Astrocyte of the cerebellum (primary cell): ENCODE measurements around the gene ZW10.
A peak's percentile ranks its signal among the peaks of the same experiment; 100 is the strongest.

Experiments used
- DNase-seq: peaks from one replicate; pipeline ENCODE4 v3.0.0-alpha.2; 2011; ENCODE audit warnings: low read depth
- H3K4me3 ChIP-seq: 2 replicates; pipeline ENCODE4 v1.5.1; 2011; ENCODE audit warnings: mild to moderate bottlenecking, low read depth, low read length, moderate library complexity
- CTCF ChIP-seq: IDR thresholded peaks from 2 replicates; pipeline ENCODE4 v1.5.1; 2012; ENCODE audit warnings: low read length, low read depth, moderate library complexity, mild to moderate bottlenecking; ENCODE audit errors: missing control alignments
- in situ Hi-C: cut with HindIII; loops from 2 replicates; pipeline ENCODE4 v1.10.0; 2017; ENCODE audit warnings: low sequenced_read_pairs

The ZW10 gene, protein sequence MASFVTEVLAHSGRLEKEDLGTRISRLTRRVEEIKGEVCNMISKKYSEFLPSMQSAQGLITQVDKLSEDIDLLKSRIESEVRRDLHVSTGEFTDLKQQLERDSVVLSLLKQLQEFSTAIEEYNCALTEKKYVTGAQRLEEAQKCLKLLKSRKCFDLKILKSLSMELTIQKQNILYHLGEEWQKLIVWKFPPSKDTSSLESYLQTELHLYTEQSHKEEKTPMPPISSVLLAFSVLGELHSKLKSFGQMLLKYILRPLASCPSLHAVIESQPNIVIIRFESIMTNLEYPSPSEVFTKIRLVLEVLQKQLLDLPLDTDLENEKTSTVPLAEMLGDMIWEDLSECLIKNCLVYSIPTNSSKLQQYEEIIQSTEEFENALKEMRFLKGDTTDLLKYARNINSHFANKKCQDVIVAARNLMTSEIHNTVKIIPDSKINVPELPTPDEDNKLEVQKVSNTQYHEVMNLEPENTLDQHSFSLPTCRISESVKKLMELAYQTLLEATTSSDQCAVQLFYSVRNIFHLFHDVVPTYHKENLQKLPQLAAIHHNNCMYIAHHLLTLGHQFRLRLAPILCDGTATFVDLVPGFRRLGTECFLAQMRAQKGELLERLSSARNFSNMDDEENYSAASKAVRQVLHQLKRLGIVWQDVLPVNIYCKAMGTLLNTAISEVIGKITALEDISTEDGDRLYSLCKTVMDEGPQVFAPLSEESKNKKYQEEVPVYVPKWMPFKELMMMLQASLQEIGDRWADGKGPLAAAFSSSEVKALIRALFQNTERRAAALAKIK

DNA sequence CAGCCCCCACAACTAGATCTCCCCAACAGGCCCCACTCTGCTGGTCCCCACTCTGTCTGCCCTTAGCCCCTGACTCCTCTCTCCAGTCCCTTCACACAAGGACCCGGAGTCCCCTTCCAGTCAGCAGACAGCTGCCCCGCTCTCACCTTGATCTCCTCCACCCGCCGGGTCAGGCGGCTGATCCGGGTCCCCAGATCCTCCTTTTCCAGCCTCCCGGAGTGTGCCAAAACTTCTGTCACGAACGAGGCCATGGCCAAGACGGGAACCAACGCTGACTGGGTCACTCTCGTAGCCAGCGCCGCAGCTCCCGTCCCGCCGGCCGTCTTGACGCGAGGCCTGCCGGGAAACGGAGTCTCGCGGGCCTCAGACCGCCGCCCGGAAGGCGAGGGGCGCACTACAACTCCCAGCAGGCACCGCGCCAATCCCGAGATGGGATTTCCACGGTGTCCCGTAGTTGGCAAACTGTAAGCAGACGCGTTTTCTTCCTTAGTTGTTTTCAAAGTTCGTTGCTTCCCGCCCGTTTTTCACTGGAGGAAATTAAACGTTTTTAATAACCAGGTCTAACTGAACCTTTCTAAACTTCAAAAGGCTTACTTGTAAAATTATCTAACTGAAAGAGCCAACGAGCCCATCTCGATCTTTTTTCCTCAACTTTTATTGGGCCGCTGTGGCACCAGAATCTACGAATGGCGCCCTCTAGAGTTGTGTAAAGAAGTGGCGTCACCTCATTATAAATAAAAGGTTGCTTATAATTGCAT lies at the start of gene ZW10:
Gene ZW10, minus strand, starts transcription at position 277 of the 758 bp plus-strand sequence. Its CDS starts 26 bp downstream, at position 251.
- DNase-seq = peak; percentile 97
- H3K4me3 ChIP-seq = peak within 1 kb of the TSS; percentile 82
- in situ Hi-C loops = no loop called here
- TF ChIP-seq CTCF = peak; percentile 85

- H3K4me3 ChIP-seq = no peak overlapping the region
- in situ Hi-C loops = no loop called here
- no peak for DNase-seq
- TF ChIP-seq CTCF = no peak
Measured at GRCh38 chr11:113818426-113818825, 44.9 kb upstream of the ZW10 start.

- DNase-seq = no peak
- TF ChIP-seq CTCF = no peak
- no peak overlapping the region for H3K4me3 ChIP-seq
- in situ Hi-C loops = no loop called here
Measured at GRCh38 chr11:113817626-113818025, 44.1 kb upstream of the ZW10 start.

GRCh38 chr11:113817162-113817561 lies 43.7 kb upstream of the ZW10 start:
- no peak for DNase-seq
- TF ChIP-seq CTCF = no peak
- in situ Hi-C loops = no loop called here
- no peak overlapping the region for H3K4me3 ChIP-seq

DNA sequence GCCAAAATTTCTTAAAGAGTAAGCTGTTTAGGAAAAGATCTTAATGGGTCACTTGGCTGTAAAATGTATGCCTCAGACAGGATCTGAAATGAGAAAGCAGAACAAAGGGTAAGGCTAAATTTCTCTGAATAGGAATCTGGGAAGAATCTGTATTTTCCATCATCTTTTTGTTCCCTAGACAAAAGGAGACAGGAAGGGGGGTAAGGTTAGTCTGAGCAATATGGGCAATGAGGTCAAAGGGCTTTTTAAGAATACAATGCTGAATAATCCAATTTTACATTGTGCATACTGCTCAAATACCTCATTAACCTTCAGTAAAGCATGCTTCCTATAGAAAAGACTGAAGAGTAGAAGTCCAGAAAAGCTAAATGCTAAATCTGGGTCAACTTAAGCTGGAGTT lies 40.7 kb upstream of the ZW10 start:
- no peak overlapping the region for H3K4me3 ChIP-seq
- no peak for DNase-seq
- no peak for TF ChIP-seq CTCF
- in situ Hi-C loops = no loop called here

DNA sequence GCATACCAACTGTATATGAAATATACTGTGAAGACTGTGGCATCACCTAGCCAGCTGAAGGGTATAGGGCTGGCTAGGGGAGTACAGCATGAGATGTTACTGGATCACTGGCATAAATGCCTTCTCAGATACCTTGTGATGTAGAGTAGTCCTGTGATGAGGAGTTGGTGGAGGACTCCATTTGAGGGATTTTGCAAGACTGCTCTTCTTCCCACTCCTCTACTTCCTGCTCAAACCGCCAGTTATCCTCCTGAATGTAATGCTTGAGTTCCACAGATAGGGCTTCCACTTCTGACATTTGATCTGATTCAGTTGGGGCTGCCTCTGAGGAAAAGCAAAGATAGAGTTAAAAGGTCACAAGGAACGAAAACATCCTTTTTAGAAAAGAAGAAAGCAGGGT lies 35.4 kb upstream of the ZW10 start:
- H3K4me3 ChIP-seq = no peak overlapping the region
- TF ChIP-seq CTCF = no peak
- in situ Hi-C loops = no loop called here
- DNase-seq = no peak
